ENCODE measurements around the gene DACT2.

The DACT2 gene

DNA sequence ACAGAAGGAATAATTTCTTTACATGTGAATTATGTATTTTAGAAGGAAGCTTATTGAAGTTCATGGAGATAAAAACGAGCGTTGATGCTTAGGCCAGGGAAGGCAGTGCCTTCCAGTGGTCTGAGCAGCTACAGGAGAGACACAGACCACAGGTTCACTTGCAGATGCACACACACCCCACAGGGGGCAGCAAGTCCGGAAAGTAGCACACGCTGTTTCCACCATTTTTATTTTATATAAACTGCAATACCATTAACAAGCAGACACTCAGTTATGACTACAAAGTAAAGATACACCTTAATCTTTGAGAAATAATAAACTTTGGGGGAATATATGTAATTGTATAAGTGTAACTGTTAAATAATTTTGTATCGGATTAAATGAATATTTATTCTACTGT lies 13.5 kb upstream of the DACT2 start:
- ATAC-seq (ENCODE audit: insufficient read depth, low read depth) (no peak), DNase-seq (no peak)
- TF ChIP-seq EZH2 (IDR thresholded peaks at IDR 0.05; ENCODE audit: borderline replicate concordance, low read depth, low read length, severe bottlenecking) (no peak), CTCF (IDR thresholded peaks at IDR 0.05; ENCODE audit: borderline replicate concordance, extremely low read depth, low read length, poor library complexity, severe bottlenecking) (peak; percentile 32)
- no peaks in the 10 kb centered on the region for H3K4me1 ChIP-seq (ENCODE audit: insufficient read depth, low read length)
- H3K27me3 ChIP-seq (ENCODE audit: insufficient read depth, low read length, poor library complexity), result no peaks in the 10 kb centered on the region
- H3K9me3 ChIP-seq (ENCODE audit: insufficient read depth, low read length, severe bottlenecking), result peaks cover 4% of the 10 kb centered on the region
- no peak overlapping the region for H2AFZ ChIP-seq (ENCODE audit: low read depth, low read length)
- H3K27ac ChIP-seq (ENCODE audit: low read length), result no peak overlapping the region
- no peak overlapping the region for H3K4me3 ChIP-seq (ENCODE audit: low read depth in 1 of 2, low read length in 2 of 2)
- no peaks in the 10 kb centered on the region for H3K79me2 ChIP-seq (ENCODE audit: insufficient read depth, low read length)
- no peak overlapping the region for H3K9ac ChIP-seq (ENCODE audit: low read depth, low read length)
- no peaks in the 10 kb centered on the region for H4K20me1 ChIP-seq (ENCODE audit: insufficient read depth, low read length)
- no peaks in the 10 kb centered on the region for H3K36me3 ChIP-seq (ENCODE audit: insufficient read depth, low read length)
- no peak overlapping the region for H3K4me2 ChIP-seq (ENCODE audit: insufficient read depth, low read length)

GRCh38 chr6:168332020-168332419 lies 12.4 kb upstream of the DACT2 start:
- no peaks in the 10 kb centered on the region for H3K4me1 ChIP-seq (ENCODE audit: insufficient read depth, low read length)
- H2AFZ ChIP-seq (ENCODE audit: low read depth, low read length), result no peak overlapping the region
- ATAC-seq (ENCODE audit: insufficient read depth, low read depth), result no peak

GRCh38 chr6:168331058-168331457 lies 11.5 kb upstream of the DACT2 start:
- H3K27me3 ChIP-seq (ENCODE audit: insufficient read depth, low read length, poor library complexity), result no peaks in the 10 kb centered on the region
- no peak overlapping the region for H3K4me2 ChIP-seq (ENCODE audit: insufficient read depth, low read length)
- ATAC-seq (ENCODE audit: insufficient read depth, low read depth) (no peak), DNase-seq (no peak)
- TF ChIP-seq CTCF (IDR thresholded peaks at IDR 0.05; ENCODE audit: borderline replicate concordance, extremely low read depth, low read length, poor library complexity, severe bottlenecking) (no peak), EZH2 (IDR thresholded peaks at IDR 0.05; ENCODE audit: borderline replicate concordance, low read depth, low read length, severe bottlenecking) (no peak)
- H3K4me1 ChIP-seq (ENCODE audit: insufficient read depth, low read length), result no peaks in the 10 kb centered on the region
- H3K9me3 ChIP-seq (ENCODE audit: insufficient read depth, low read length, severe bottlenecking), result peaks cover 4% of the 10 kb centered on the region
- no peak overlapping the region for H2AFZ ChIP-seq (ENCODE audit: low read depth, low read length)
- H3K79me2 ChIP-seq (ENCODE audit: insufficient read depth, low read length), result no peaks in the 10 kb centered on the region
- no peak overlapping the region for H3K27ac ChIP-seq (ENCODE audit: low read length)
- no peak overlapping the region for H3K4me3 ChIP-seq (ENCODE audit: low read depth in 1 of 2, low read length in 2 of 2)
- no peak overlapping the region for H3K9ac ChIP-seq (ENCODE audit: low read depth, low read length)
- H4K20me1 ChIP-seq (ENCODE audit: insufficient read depth, low read length), result no peaks in the 10 kb centered on the region
- H3K36me3 ChIP-seq (ENCODE audit: insufficient read depth, low read length), result no peaks in the 10 kb centered on the region

More at GRCh38 chr6:168332020-168332419, 12.4 kb upstream of the DACT2 start:
- no peak for TF ChIP-seq EZH2 (IDR thresholded peaks at IDR 0.05; ENCODE audit: borderline replicate concordance, low read depth, low read length, severe bottlenecking)
- TF ChIP-seq CTCF (IDR thresholded peaks at IDR 0.05; ENCODE audit: borderline replicate concordance, extremely low read depth, low read length, poor library complexity, severe bottlenecking), result no peak
- H3K9ac ChIP-seq (ENCODE audit: low read depth, low read length), result no peak overlapping the region
- H3K9me3 ChIP-seq (ENCODE audit: insufficient read depth, low read length, severe bottlenecking), result peaks cover 4% of the 10 kb centered on the region
- no peak for DNase-seq
- no peaks in the 10 kb centered on the region for H4K20me1 ChIP-seq (ENCODE audit: insufficient read depth, low read length)
- no peaks in the 10 kb centered on the region for H3K27me3 ChIP-seq (ENCODE audit: insufficient read depth, low read length, poor library complexity)
- H3K79me2 ChIP-seq (ENCODE audit: insufficient read depth, low read length), result no peaks in the 10 kb centered on the region
- no peak overlapping the region for H3K4me3 ChIP-seq (ENCODE audit: low read depth in 1 of 2, low read length in 2 of 2)
- no peaks in the 10 kb centered on the region for H3K36me3 ChIP-seq (ENCODE audit: insufficient read depth, low read length)
- no peak overlapping the region for H3K4me2 ChIP-seq (ENCODE audit: insufficient read depth, low read length)
- no peak overlapping the region for H3K27ac ChIP-seq (ENCODE audit: low read length)

DNA sequence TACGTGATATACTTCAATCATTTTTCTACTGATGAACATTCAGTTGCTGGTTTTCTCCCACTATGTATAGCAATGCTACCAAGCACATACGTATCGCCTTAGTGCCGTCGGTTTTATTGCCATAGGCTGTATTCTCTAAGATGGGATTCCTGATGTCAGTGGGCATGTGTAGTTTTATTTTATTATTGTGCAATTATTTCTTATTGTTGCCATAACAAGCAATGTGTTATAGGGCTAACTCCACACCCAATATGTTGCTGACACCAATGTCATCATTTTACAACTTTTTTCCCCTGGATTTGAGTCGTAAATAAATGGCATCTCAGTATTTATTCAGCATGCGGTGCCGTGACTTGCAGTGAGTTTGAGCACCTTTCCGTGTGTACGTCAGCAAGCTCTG lies 10.8 kb upstream of the DACT2 start:
- no peaks in the 10 kb centered on the region for H3K27me3 ChIP-seq (ENCODE audit: insufficient read depth, low read length, poor library complexity)
- no peak overlapping the region for H3K27ac ChIP-seq (ENCODE audit: low read length)
- no peaks in the 10 kb centered on the region for H4K20me1 ChIP-seq (ENCODE audit: insufficient read depth, low read length)
- no peak overlapping the region for H3K4me3 ChIP-seq (ENCODE audit: low read depth in 1 of 2, low read length in 2 of 2)
- H2AFZ ChIP-seq (ENCODE audit: low read depth, low read length), result no peak overlapping the region
- no peaks in the 10 kb centered on the region for H3K79me2 ChIP-seq (ENCODE audit: insufficient read depth, low read length)
- no peak overlapping the region for H3K4me2 ChIP-seq (ENCODE audit: insufficient read depth, low read length)
- no peaks in the 10 kb centered on the region for H3K36me3 ChIP-seq (ENCODE audit: insufficient read depth, low read length)
- ATAC-seq (ENCODE audit: insufficient read depth, low read depth), result no peak
- peaks cover 4% of the 10 kb centered on the region for H3K9me3 ChIP-seq (ENCODE audit: insufficient read depth, low read length, severe bottlenecking)
- TF ChIP-seq EZH2 (IDR thresholded peaks at IDR 0.05; ENCODE audit: borderline replicate concordance, low read depth, low read length, severe bottlenecking) (no peak), CTCF (IDR thresholded peaks at IDR 0.05; ENCODE audit: borderline replicate concordance, extremely low read depth, low read length, poor library complexity, severe bottlenecking) (no peak)
- DNase-seq, result no peak
- no peak overlapping the region for H3K9ac ChIP-seq (ENCODE audit: low read depth, low read length)
- H3K4me1 ChIP-seq (ENCODE audit: insufficient read depth, low read length), result no peaks in the 10 kb centered on the region
